Type B pancreatic cell (in vitro differentiated cells): ENCODE measurements around the gene PSMA3. TPM values are rescaled to one million over a fixed set of nuclear protein-coding genes. Genes with fewer than 3 reads are reported as not detected.

Experiments
- DNase-seq: peaks from one replicate; pipeline ENCODE4 v3.0.0; 2021; ENCODE audit warnings: mixed read lengths; ENCODE audit not compliant: unreplicated experiment; ENCODE audit errors: extremely low spot score
- H3K27ac Mint-ChIP-seq: 2 replicates; pipeline ENCODE4 v1.8.0; 2021; ENCODE audit warnings: mild to moderate bottlenecking, mixed read lengths
- H3K27me3 Mint-ChIP-seq: 2 replicates; pipeline ENCODE4 v1.8.0; 2021; ENCODE audit warnings: mixed read lengths
- H3K36me3 Mint-ChIP-seq: 2 replicates; pipeline ENCODE4 v1.8.0; 2021; ENCODE audit warnings: mixed read lengths
- H3K4me1 Mint-ChIP-seq: one replicate; pipeline ENCODE4 v1.8.0; 2021; ENCODE audit warnings: mixed read lengths; ENCODE audit not compliant: unreplicated experiment
- H3K4me3 Mint-ChIP-seq: 2 replicates; pipeline ENCODE4 v1.8.0; 2021; ENCODE audit warnings: mild to moderate bottlenecking, mixed read lengths
- H3K9me3 Mint-ChIP-seq: 2 replicates; pipeline ENCODE4 v1.8.0; 2021; ENCODE audit warnings: mixed read lengths
- CTCF ChIP-seq: fragments of 200-600 bp; sonication (generic); conservative IDR thresholded peaks from 2 replicates; pipeline ENCODE4 v1.5.0; 2021; ENCODE audit warnings: antibody characterized with exemption, mild to moderate bottlenecking
- total RNA-seq: library from RNA; stranded (reverse); gene quantifications from 2 replicates; pipeline ENCODE4 v1.2.1, GENCODE V29; 2021; ENCODE audit warnings: low replicate concordance

The PSMA3 gene
- total RNA-seq, 1 donor from 2014 or later: 170 TPM

GRCh38 chr14:58280954-58281787 lies 36.5 kb downstream of the PSMA3 start:
- no peaks in the 10 kb centered on the region for H3K27me3 Mint-ChIP-seq
- H3K4me3 Mint-ChIP-seq: peak overlapping the region; percentile 46
- peaks cover 22% of the 10 kb centered on the region for H3K4me1 Mint-ChIP-seq
- no peaks in the 10 kb centered on the region for H3K9me3 Mint-ChIP-seq
- no peak for DNase-seq
- peak overlapping the region; percentile 92 for H3K27ac Mint-ChIP-seq
- peaks cover 26% of the 10 kb centered on the region for H3K36me3 Mint-ChIP-seq
- TF ChIP-seq CTCF: no peak

- Mint-ChIP-seq H3K27ac (peak overlapping the region; percentile 92), H3K36me3 (peaks cover 26% of the 10 kb centered on the region), H3K4me1 (peaks cover 21% of the 10 kb centered on the region), H3K4me3 (no peak overlapping the region), H3K27me3 (no peaks in the 10 kb centered on the region), H3K9me3 (no peaks in the 10 kb centered on the region)
- no peak for TF ChIP-seq CTCF
- no peak for DNase-seq
These were observed 37.3 kb downstream of the PSMA3 start for GRCh38 chr14:58281969-58282368.

GRCh38 chr14:58282925-58283593 lies 38.4 kb downstream of the PSMA3 start:
- H3K9me3 Mint-ChIP-seq: no peaks in the 10 kb centered on the region
- H3K4me1 Mint-ChIP-seq: peaks cover 27% of the 10 kb centered on the region
- peaks cover 33% of the 10 kb centered on the region for H3K36me3 Mint-ChIP-seq
- no peak for TF ChIP-seq CTCF
- DNase-seq: no peak
- no peak overlapping the region for H3K4me3 Mint-ChIP-seq
- no peak overlapping the region for H3K27ac Mint-ChIP-seq
- H3K27me3 Mint-ChIP-seq: no peaks in the 10 kb centered on the region

- no peak for TF ChIP-seq CTCF
These were observed 39.1 kb downstream of the PSMA3 start for GRCh38 chr14:58283730-58284129.

GRCh38 chr14:58285132-58285531 lies 40.5 kb downstream of the PSMA3 start:
- Mint-ChIP-seq H3K27me3 (no peaks in the 10 kb centered on the region), H3K4me3 (no peak overlapping the region), H3K4me1 (peaks cover 29% of the 10 kb centered on the region), H3K36me3 (peaks cover 45% of the 10 kb centered on the region), H3K9me3 (no peaks in the 10 kb centered on the region), H3K27ac (no peak overlapping the region)
- TF ChIP-seq CTCF: no peak
- no peak for DNase-seq

More at GRCh38 chr14:58283730-58284129, 39.1 kb downstream of the PSMA3 start:
- H3K9me3 Mint-ChIP-seq: no peaks in the 10 kb centered on the region
- H3K27me3 Mint-ChIP-seq: no peaks in the 10 kb centered on the region
- H3K4me3 Mint-ChIP-seq: no peak overlapping the region
- peaks cover 28% of the 10 kb centered on the region for H3K4me1 Mint-ChIP-seq
- DNase-seq: no peak
- no peak overlapping the region for H3K27ac Mint-ChIP-seq
- H3K36me3 Mint-ChIP-seq: peaks cover 40% of the 10 kb centered on the region
